Measurements from ENCODE around the gene PANK2. TPM values are rescaled to one million over a fixed set of nuclear protein-coding genes. Genes with fewer than 3 reads are reported as not detected.
"Not testable (repeated sequence)": the region's sequence is repeated elsewhere in the genome, so short reads cannot be mapped to it uniquely, and the experiment has no call there.

PANK2 gene
- total RNA-seq, 2 donors from 2014 or later = 56.0 to 64.7 TPM

DNA sequence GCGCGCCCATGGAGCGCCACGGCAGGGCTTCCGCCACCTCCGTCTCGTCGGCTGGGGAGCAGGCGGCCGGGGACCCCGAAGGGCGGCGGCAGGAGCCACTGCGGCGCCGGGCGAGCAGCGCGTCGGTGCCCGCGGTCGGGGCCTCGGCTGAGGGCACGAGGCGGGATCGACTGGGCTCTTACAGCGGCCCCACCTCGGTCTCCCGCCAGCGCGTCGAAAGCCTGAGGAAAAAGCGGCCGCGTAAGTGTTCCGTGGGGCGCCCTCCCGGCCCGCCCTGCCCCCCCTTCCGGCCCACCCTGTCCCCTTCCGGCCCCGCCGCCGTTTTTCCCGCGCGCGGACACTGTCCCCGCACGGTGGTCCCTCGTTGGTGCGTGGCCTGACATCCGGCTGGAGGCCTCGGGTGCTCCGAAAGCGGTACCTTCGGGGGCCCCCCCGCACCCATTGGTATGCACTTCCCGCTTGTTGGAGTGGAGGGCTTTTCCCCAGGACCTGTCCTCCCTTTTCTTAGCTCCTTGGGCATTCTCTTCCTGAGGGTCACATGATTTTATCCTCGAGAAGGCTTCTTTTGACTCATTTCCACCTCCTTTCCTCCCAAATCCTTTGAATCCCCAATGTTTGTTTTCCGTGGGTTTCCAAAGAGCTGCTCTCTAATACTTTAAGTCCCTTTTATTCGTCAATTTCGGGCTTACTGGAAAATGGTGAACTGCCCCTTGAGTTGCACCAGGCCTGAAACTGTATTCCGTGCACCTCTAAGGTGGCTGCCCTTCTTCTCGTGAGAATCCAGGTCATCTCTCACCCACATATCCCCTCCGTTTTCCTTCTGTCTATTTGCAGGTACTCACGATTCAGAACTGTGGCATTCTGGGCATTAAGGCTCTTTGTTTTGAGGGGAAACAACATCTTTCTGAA, 556 bp downstream of the PANK2 start:
- peaks cover 30 to 52% of the 10 kb centered on the region in 2 donors for H3K36me3 Mint-ChIP-seq
- peak overlapping the region; percentile 95 to 99 for H3K27ac Mint-ChIP-seq

GRCh38 chr20:3890398-3890751, 1.2 kb downstream of the PANK2 start:
- no peak for DNase-seq (ENCODE audit: low spot score in 2 of 2)
- no peak for ATAC-seq
- Mint-ChIP-seq H3K36me3 (peaks cover 30 to 52% of the 10 kb centered on the region in 2 donors), H3K27ac (peak overlapping the region; percentile 95 to 99), H3K9me3 (no peaks in the 10 kb centered on the region)

More for the DNA sequence above, 556 bp downstream of the PANK2 start:
- DNase-seq (ENCODE audit: low spot score in 2 of 2) = peak; percentile 44 to 77
- ATAC-seq = peak; percentile 23 to 33
- H3K9me3 Mint-ChIP-seq = no peaks in the 10 kb centered on the region

- Mint-ChIP-seq H3K27ac (peak overlapping the region; percentile 95 to 99), H3K36me3 (peaks cover 30 to 52% of the 10 kb centered on the region in 2 donors), H3K9me3 (no peaks in the 10 kb centered on the region)
- no peak for DNase-seq (ENCODE audit: low spot score in 2 of 2)
- no peak for ATAC-seq
Measured at GRCh38 chr20:3890999-3891929, 2.1 kb downstream of the PANK2 start.

GRCh38 chr20:3894796-3895195, 5.6 kb downstream of the PANK2 start:
- Mint-ChIP-seq H3K36me3 (peaks cover 26 to 44% of the 10 kb centered on the region in 2 donors), H3K27ac (no peak overlapping the region)
- ATAC-seq = peak in 1 of 2 donors; percentile 18

DNA sequence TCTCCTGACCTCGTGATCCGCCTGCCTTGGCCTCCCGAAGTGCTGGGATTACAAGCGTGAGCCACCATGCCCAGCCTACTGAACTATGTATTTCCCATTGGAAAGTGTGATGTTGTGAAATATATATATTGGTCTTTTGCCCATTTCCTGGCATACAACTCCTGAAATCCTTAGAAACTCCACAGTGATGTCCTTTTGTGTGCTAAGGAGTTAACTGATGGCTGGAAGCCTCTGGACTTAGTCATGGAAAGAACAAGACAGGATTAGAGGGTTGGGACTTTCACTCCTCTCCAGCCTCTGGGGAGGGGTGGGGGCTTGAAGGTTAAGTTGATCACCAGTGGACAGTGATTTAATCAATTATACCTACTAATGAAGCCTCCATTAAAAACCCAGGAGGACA, 7.1 kb downstream of the PANK2 start:
- Mint-ChIP-seq H3K36me3 (peaks cover 11 to 29% of the 10 kb centered on the region in 2 donors), H3K27ac (peak overlapping the region in 1 of 2 donors; percentile 90), H3K9me3 (no peaks in the 10 kb centered on the region)
- no peak for ATAC-seq
- DNase-seq (ENCODE audit: low spot score in 2 of 2) = no peak

More at GRCh38 chr20:3894796-3895195, 5.6 kb downstream of the PANK2 start:
- DNase-seq (ENCODE audit: low spot score in 2 of 2) = no peak
- no peaks in the 10 kb centered on the region for H3K9me3 Mint-ChIP-seq

GRCh38 chr20:3896853-3897583, 7.8 kb downstream of the PANK2 start:
- Mint-ChIP-seq H3K36me3 (peaks cover 5 to 22% of the 10 kb centered on the region in 2 donors), H3K9me3 (no peaks in the 10 kb centered on the region), H3K27ac (peak overlapping the region; percentile 45 to 90)
- no peak for DNase-seq (ENCODE audit: low spot score in 2 of 2)
- ATAC-seq = no peak

DNA sequence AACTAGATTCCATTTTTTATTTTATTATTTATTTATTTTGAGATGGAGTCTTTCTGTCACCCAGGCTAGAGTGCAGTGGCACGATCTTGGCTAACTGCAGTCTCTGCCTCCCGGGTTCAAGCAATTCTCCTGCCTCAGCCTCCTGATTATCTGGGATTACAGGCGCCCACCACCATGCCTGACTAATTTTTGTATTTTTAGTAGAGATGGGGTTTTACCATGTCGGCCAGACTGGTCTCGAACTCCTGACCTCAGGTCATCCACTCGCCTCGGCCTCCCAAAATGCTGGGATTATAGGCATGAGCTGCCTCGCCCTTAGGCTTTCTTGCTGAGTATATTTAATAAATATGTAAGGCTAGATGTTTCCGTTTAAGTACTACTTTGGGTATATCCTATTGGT, 9.0 kb downstream of the PANK2 start:
- not testable (repeated sequence) for ATAC-seq; DNase-seq (ENCODE audit: low spot score in 2 of 2); H3K9me3 Mint-ChIP-seq; H3K27ac Mint-ChIP-seq
- H3K36me3 Mint-ChIP-seq = peaks cover 5 to 14% of the 10 kb centered on the region in 2 donors

DNA sequence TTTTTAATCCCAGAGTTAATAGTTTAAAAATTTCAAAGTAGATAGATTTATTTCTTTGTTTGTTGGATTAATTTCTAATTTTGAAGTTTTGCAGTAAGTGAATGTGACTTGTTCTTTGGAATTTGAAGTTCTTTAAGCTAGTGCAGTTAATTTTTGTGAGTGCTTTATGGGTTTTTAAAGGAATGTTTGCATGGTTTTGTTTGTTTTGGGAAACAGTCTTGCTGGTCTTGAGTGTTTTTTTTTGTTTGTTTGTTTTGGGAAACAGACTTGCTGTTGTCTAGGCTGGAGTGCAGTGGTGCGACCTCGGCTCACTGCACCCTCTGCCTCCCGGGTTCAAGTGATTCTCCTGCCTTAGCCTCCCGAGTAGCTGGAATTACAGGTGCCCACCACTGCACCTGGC, 9.5 kb downstream of the PANK2 start:
- Mint-ChIP-seq H3K27ac (peak overlapping the region in 1 of 2 donors; percentile 77), H3K9me3 (no peaks in the 10 kb centered on the region), H3K36me3 (peaks cover 5 to 9% of the 10 kb centered on the region in 2 donors)
- no peak for ATAC-seq
- DNase-seq (ENCODE audit: low spot score in 2 of 2) = no peak

- Mint-ChIP-seq H3K27ac (peak overlapping the region in 1 of 2 donors; percentile 85), H3K36me3 (peaks cover 5 to 7% of the 10 kb centered on the region in 2 donors), H3K9me3 (no peaks in the 10 kb centered on the region)
- DNase-seq (ENCODE audit: low spot score in 2 of 2) (no peak), ATAC-seq (peak; percentile 54 to 70)
Measured at GRCh38 chr20:3900187-3900604, 11.0 kb downstream of the PANK2 start.

DNA sequence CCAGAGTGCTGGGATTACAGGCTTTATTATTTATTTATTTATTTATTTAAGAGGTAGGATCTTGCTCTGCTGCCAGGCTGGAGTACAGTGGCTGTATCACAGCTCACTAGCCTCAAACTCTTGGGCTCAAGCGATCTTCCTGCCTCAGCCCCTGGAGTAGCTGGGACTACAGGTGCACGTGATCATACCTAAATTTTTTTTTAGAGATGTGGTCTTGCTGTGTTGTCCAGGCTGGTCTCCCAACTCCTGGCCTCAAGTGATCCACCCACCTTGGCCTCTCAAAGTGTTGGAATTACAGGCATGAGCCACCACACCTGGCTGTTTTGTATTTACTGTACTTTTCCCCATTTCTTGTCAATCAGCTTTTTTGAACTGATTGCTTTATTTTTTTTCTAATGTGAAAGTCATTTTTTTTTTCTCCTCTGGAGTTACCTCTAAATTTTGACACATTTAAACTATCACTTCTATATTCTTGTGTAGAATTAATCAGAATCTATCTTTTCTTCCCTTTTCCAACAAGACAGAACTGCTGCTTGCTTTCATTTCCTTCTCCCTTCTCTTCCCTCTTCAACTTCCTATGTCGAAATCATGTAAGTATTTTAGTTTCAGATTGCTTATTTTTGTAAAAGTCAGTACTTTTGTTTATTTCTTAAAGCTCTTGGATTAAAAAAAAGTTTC, 12.0 kb downstream of the PANK2 start:
- no peak for ATAC-seq
- Mint-ChIP-seq H3K36me3 (peaks cover 5 to 7% of the 10 kb centered on the region in 2 donors), H3K9me3 (no peaks in the 10 kb centered on the region), H3K27ac (peak overlapping the region in 1 of 2 donors; percentile 18)
- DNase-seq (ENCODE audit: low spot score in 2 of 2) = no peak

DNA sequence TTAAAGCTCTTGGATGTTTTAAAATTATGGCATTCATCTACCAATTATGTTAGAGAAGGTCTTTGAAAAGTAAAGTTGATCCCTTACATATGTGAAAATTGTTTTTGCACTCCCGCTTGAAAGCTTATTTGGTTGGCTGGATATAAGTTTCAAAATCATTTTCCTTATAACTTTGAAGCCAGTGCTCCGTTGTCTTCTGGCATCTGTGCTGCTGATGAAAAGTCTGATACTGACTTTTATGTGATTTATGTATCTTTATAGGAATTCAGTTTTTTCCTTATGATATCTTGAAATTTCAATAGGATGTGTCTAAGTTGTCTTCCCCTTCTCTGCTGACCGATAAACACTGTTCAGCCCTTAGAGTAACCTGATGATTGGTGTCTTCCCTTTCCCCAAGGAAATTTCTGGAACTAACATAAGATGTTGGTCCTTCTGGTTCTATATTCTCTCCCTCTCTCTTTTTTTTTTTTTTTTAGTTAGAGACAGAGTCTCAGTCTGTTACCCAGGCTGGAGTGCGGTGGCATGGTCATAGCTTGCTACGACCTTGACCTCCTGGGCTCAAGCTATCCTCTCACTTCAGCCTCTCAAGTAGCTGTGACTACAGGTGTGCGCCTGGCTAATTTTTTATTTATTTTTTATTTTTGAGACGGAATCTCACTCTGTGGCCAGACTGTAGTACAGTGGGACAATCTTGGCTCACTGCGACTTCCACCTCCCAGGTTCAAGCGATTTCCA, 12.7 kb downstream of the PANK2 start:
- Mint-ChIP-seq H3K9me3 (no peaks in the 10 kb centered on the region), H3K27ac (peak overlapping the region; percentile 18 to 45), H3K36me3 (peaks cover 4% of the 10 kb centered on the region in 2 donors)
- ATAC-seq = no peak
- no peak for DNase-seq (ENCODE audit: low spot score in 2 of 2)

- Mint-ChIP-seq H3K36me3 (peaks cover 0 to under 1% of the 10 kb centered on the region in 2 donors), H3K9me3 (no peaks in the 10 kb centered on the region), H3K27ac (peak overlapping the region in 1 of 2 donors; percentile 44)
- DNase-seq (ENCODE audit: low spot score in 2 of 2) = no peak
- no peak for ATAC-seq
Measured at GRCh38 chr20:3902446-3902845, 13.3 kb downstream of the PANK2 start.

GRCh38 chr20:3904224-3904623, 15.0 kb downstream of the PANK2 start:
- no peak for DNase-seq (ENCODE audit: low spot score in 2 of 2)
- Mint-ChIP-seq H3K36me3 (peaks cover 13 to 16% of the 10 kb centered on the region in 2 donors), H3K9me3 (no peaks in the 10 kb centered on the region), H3K27ac (peak overlapping the region in 1 of 2 donors; percentile 65)
- no peak for ATAC-seq

DNA sequence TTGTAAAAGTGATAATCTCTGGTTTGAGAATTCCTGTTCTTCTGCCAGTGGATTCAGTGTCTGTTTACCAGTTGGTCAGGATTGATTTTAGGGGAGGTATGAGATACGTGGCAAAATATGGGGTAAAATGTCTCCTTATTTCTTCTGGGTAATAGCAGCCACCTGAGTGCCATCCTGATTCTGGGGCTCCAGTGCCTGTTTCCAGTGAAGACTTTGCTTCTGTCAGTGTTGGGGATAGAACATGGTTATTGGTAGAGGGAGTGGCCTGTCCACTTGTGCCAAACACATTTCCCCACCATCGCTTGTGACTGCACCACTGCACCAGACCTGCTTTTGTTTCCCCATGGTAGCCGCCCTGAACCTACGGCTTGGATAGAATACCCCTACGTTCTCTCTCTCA, 15.7 kb downstream of the PANK2 start:
- Mint-ChIP-seq H3K27ac (peak overlapping the region in 1 of 2 donors; percentile 25), H3K36me3 (peaks cover 16 to 18% of the 10 kb centered on the region in 2 donors), H3K9me3 (no peaks in the 10 kb centered on the region)
- DNase-seq (ENCODE audit: low spot score in 2 of 2) (no peak), ATAC-seq (no peak)
